DMS153 (cell line): ENCODE results near the gene SLC52A1.
"Not testable (repeated sequence)": the region's sequence is repeated elsewhere in the genome, so short reads cannot be mapped to it uniquely, and the experiment has no call there.

Experiments used
- DNase-seq: peaks from one replicate; lab custom pipeline; 2025; lab: John Stamatoyannopoulos, UW

SLC52A1 gene

GRCh38 chr17:5035315-5035714 lies at the start of gene SLC52A1:
Gene SLC52A1 (minus strand): TSS chr17:5035426. CDS start chr17:5034606, 820 bp downstream.
- no peak for DNase-seq

- DNase-seq: no peak
Measured at GRCh38 chr17:5080591-5080990, 45.4 kb upstream of the SLC52A1 start.

GRCh38 chr17:5078106-5079028 lies 43.1 kb upstream of the SLC52A1 start, which contains the start of gene ZFP3:
Gene ZFP3 (plus strand): TSS chr17:5078467. CDS start chr17:5091505, 13,038 bp downstream.
- DNase-seq: peak; percentile 10

- DNase-seq: no peak
Measured at GRCh38 chr17:5077781-5078105, 42.5 kb upstream of the SLC52A1 start.

- not testable (repeated sequence) for DNase-seq
Measured at GRCh38 chr17:5077275-5077674, 42.0 kb upstream of the SLC52A1 start.

- not testable (repeated sequence) for DNase-seq
Measured at GRCh38 chr17:5075472-5075871, 40.2 kb upstream of the SLC52A1 start.

GRCh38 chr17:5069724-5070123 lies 34.5 kb upstream of the SLC52A1 start:
- DNase-seq: no peak

- DNase-seq: no peak
Measured at GRCh38 chr17:5068236-5068635, 33.0 kb upstream of the SLC52A1 start.

GRCh38 chr17:5065227-5065744 lies 30.1 kb upstream of the SLC52A1 start:
- DNase-seq: no peak

- DNase-seq: no peak
Measured at GRCh38 chr17:5055543-5055942, 20.3 kb upstream of the SLC52A1 start.

GRCh38 chr17:5050278-5050677 lies 15.1 kb upstream of the SLC52A1 start:
- DNase-seq: no peak

GRCh38 chr17:5049314-5049841 lies 14.2 kb upstream of the SLC52A1 start:
- no peak for DNase-seq

GRCh38 chr17:5047446-5047845 lies 12.2 kb upstream of the SLC52A1 start:
- DNase-seq: no peak

- no peak for DNase-seq
Measured at GRCh38 chr17:5045496-5045895, 10.3 kb upstream of the SLC52A1 start.

- DNase-seq: no peak
Measured at GRCh38 chr17:5044630-5045029, 9.4 kb upstream of the SLC52A1 start.

- no peak for DNase-seq
Measured at GRCh38 chr17:5043524-5043923, 8.3 kb upstream of the SLC52A1 start.

GRCh38 chr17:5042157-5043022 lies 7.2 kb upstream of the SLC52A1 start:
- no peak for DNase-seq

GRCh38 chr17:5034651-5035050 lies 575 bp downstream of the SLC52A1 start:
- DNase-seq: no peak

GRCh38 chr17:5034063-5034462 lies 1.2 kb downstream of the SLC52A1 start:
- DNase-seq: no peak

GRCh38 chr17:5033352-5034015 lies 1.7 kb downstream of the SLC52A1 start:
- DNase-seq: no peak

- no peak for DNase-seq
Measured at GRCh38 chr17:5032865-5033264, 2.4 kb downstream of the SLC52A1 start.
